ENCODE data around the gene SLC25A38. TPM values are rescaled to one million over a fixed set of nuclear protein-coding genes. Genes with fewer than 3 reads are reported as not detected.

SLC25A38 gene
- 13.5 and 18.0 TPM in 2 replicates for total RNA-seq

GRCh38 chr3:39383045-39383880, at the start of gene SLC25A38:
Gene SLC25A38, plus strand, starts transcription at chr3:39383370. Its CDS starts 355 bp downstream, at chr3:39383725.

DNA sequence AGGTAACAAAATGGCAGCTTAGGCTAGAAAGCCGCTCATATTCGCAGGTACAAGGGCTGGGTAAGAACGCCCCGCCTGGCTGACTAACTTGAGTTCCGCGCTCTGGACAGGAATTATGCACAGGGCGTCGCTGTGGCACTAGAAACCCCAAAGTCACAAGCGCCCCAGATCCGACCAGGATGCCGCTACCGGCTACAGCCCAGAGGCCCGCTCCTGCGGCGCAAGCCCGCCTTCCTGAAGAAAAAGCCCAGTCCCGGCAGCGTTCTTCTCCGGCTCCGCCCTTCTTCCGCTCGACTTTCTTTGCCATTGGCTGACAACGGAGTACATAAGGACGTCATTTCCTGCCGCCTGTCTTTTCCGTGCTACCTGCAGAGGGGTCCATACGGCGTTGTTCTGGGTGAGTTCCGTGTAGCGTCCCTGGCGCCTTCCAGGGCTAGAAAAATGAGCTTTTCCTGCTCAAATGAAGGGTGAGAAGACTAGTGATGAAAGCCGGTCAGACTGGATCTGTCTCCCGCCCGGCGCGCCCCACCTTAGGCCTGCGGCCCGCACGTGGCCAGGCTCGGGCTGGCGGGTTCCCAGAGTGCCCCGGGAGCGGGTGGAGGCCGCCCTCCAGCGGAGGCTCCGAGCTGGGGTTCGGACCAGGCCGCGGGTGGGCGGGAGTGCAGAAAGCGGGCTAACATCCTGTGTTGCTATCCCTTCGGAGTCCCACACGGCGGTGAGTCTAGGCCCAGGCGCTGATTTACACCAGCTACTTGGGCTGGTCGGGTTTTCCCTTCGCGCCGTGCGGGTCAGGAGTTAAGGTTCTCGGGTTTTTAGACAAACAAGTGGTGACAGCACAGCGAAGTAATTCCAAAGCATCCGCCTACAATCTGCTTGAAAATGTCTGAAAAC, 23.4 kb downstream of the SLC25A38 start, which contains the start of gene RPSA:
Gene RPSA, plus strand, starts transcription at position 353 of the 891 bp plus-strand sequence. CDS start 934 bp downstream, outside the sequence.

Other genes starting within 250 kb of the SLC25A38 start
- gene CSRNP1, start 229.8 kb upstream of the SLC25A38 start, total RNA-seq = 6.4 and 10.0 TPM in 2 replicates
- gene XIRP1, start 190.8 kb upstream of the SLC25A38 start, total RNA-seq = not detected in 2 replicates
- gene CX3CR1, start 103.3 kb upstream of the SLC25A38 start, total RNA-seq = under 0.01 TPM in 1 of 2 replicates, not detected in the other
- gene CCR8, start 53.7 kb upstream of the SLC25A38 start, total RNA-seq = not detected in 2 replicates
- 1,367 and 1,530 TPM in 2 replicates for gene RPSA, start 23.4 kb downstream of the SLC25A38 start, total RNA-seq
- gene MOBP, start 84.3 kb downstream of the SLC25A38 start, total RNA-seq = under 0.01 TPM in 2 replicates